Loucy (cell line): ENCODE measurements around the gene GTPBP2.

Experiments
- EZH2phosphoT487 ChIP-seq: fragments of 200-600 bp; IDR thresholded peaks from 2 replicates; pipeline ENCODE4 v1.6.1; 2018; ENCODE audit warnings: antibody characterized with exemption, mild to moderate bottlenecking, moderate library complexity, borderline replicate concordance
- TF ChIP-seq, protein P1 (sequence below): fragments of 200-600 bp; sonication (generic); conservative IDR thresholded peaks from 2 replicates; pipeline ENCODE4 v1.5.1; 2014; ENCODE audit warnings: mild to moderate bottlenecking, antibody characterized with exemption, low read length

DNA sequence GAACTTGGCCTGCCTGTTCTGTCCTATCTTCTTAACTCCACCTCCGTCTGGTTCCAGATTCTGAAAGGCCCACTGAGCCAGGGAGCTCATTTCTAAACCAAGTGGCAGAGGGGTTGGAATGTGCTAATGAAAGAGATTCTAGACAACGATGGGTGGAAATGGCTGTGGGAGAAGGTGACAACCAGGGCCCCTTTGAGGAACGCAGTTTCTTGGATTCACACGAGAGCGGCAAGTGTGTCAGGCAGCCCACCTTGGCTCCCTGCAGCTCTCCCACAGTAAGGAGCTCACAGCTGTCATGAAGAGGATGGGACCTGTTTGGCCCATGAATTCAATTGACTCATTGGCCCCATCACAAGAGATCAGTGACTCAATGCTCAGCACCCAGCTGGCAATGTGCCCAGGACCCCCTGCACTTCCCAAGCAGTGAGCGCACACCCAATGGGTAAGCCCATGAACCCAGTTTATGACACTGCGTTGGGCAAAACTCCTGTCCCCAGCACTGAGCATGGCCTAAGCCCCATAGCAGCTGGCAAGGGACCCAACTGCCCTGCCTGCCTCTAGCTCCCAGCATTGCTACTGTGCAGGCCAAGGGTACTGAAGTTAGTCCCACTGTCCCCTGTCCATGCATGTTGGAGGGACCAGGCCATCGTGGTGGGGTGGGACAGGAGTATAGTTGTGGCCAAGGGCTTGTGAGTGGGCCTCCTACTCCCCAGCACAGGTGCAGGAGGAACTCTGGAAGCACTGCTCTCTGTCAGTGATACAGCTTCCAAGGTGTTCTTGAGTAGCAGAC lies 42.1 kb upstream of the GTPBP2 start:
- TF ChIP-seq, protein P1, sequence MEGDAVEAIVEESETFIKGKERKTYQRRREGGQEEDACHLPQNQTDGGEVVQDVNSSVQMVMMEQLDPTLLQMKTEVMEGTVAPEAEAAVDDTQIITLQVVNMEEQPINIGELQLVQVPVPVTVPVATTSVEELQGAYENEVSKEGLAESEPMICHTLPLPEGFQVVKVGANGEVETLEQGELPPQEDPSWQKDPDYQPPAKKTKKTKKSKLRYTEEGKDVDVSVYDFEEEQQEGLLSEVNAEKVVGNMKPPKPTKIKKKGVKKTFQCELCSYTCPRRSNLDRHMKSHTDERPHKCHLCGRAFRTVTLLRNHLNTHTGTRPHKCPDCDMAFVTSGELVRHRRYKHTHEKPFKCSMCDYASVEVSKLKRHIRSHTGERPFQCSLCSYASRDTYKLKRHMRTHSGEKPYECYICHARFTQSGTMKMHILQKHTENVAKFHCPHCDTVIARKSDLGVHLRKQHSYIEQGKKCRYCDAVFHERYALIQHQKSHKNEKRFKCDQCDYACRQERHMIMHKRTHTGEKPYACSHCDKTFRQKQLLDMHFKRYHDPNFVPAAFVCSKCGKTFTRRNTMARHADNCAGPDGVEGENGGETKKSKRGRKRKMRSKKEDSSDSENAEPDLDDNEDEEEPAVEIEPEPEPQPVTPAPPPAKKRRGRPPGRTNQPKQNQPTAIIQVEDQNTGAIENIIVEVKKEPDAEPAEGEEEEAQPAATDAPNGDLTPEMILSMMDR: no peak
- TF ChIP-seq EZH2phosphoT487: no peak
